ENCODE data around the gene SHANK2.

SHANK2 gene

DNA sequence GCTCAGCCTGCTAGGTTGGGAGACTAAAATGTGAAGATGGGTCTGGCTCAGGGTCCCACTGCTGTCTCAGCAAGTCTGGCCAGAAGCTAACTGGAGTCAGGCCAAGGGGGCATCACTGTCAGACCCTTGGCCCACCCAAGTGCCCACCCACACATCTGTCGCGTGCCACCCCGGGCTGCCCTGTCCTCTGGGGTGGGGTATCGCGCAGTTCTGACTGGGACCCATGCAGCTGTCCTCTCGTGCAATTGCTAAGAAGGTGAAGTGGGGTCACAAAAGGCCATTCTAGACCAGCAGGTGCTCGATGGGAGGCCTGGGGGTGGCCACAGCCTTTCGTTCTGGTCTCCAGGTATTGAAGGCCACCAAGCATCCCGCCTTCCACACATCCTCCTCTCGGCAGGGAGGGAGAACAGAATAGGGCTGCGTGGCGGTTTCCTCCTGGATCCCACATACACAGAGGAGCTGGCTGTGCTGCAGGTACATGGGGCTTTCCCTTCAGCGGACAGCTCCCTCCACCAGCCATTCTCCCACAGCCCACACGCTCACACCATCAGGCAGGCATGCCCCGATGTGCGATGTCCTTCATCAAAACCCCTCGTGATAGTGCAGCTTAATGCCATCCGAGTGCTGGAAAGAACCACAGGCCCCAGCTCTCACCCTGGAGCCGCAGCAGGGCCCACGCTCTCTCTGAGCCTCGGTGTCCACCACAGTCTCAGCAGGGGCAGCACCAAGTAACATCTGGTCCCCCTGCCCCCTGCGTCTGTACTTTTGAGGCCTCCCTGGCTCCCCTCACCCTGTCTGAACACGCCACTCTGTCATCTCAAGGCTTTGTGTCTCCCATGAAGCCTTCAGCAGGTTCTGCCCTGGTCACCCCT lies 37.6 kb downstream of the SHANK2 start:
- Histone ChIP-seq H3K79me2 (ENCODE audit: insufficient read depth, low read length) (no peaks in the 10 kb centered on the region), H4K20me1 (ENCODE audit: low read depth, low read length) (no peaks in the 10 kb centered on the region), H3K36me3 (ENCODE audit: low read length) (no peaks in the 10 kb centered on the region), H3K9ac (ENCODE audit: low read length) (no peak overlapping the region), H2AFZ (ENCODE audit: low read depth, low read length, severe bottlenecking) (no peak overlapping the region), H3K4me3 (ENCODE audit: insufficient read depth, low read length, poor library complexity, severe bottlenecking) (no peak overlapping the region), H3K27me3 (ENCODE audit: low read length) (no peaks in the 10 kb centered on the region), H3K9me3 (ENCODE audit: insufficient read depth, low read length) (no peaks in the 10 kb centered on the region), H3K4me2 (ENCODE audit: low read depth, low read length, poor library complexity, severe bottlenecking) (no peak overlapping the region), H3F3A (ENCODE audit: insufficient read depth) (no peaks in the 10 kb centered on the region), H3K27ac (ENCODE audit: low read depth, low read length) (no peak overlapping the region), H3K9me2 (replicated peaks; ENCODE audit: insufficient read depth, low read length) (no peaks in the 10 kb centered on the region)
- TF ChIP-seq, protein P1, sequence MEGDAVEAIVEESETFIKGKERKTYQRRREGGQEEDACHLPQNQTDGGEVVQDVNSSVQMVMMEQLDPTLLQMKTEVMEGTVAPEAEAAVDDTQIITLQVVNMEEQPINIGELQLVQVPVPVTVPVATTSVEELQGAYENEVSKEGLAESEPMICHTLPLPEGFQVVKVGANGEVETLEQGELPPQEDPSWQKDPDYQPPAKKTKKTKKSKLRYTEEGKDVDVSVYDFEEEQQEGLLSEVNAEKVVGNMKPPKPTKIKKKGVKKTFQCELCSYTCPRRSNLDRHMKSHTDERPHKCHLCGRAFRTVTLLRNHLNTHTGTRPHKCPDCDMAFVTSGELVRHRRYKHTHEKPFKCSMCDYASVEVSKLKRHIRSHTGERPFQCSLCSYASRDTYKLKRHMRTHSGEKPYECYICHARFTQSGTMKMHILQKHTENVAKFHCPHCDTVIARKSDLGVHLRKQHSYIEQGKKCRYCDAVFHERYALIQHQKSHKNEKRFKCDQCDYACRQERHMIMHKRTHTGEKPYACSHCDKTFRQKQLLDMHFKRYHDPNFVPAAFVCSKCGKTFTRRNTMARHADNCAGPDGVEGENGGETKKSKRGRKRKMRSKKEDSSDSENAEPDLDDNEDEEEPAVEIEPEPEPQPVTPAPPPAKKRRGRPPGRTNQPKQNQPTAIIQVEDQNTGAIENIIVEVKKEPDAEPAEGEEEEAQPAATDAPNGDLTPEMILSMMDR (IDR thresholded peaks at IDR 0.05; ENCODE audit: insufficient read depth, low read length, poor library complexity, severe bottlenecking) = no peak
- TF ChIP-seq EZH2phosphoT487 (conservative IDR thresholded peaks at IDR 0.05; ENCODE audit: low read length) = no peak

DNA sequence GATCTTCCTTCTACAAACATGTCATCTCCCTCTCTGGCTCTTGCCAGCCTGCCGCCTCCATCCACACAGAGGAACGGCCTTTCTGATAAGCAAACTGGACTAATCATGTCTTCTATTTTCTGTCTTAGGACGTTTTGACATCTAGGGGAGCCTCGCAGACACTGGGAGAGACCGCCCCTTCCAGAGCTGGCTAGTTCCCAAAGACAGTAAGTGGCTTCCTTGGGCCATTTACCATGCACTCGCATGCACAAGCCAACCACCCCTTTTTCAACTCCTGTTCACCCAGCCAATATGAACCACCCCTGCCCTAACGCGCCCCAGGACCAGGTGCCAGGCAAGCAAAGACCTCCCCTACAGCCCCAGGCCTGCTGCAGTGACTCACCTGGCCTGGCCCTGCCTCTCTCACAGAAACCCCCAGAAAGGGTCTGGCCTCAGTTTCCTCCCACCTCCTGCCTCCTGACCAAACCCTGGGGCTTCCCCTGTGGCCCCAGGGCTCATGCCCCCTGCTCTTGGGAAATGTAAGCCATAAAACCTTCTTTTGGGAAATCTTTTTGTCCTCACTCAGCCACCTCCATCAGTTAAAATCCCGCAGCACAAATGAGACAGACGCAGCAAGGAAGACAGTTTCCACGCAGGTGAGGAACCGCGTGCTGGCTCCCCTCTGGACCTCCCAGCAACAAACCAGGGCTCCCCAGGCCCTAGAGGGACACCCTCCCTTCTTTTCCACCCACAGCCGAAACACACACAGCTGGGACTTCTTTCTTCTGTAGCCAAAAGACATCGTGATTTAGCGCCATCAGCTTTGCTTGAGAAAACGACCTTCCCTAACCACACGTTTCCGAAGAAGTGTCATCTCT lies 38.5 kb downstream of the SHANK2 start:
- H3K9me2 ChIP-seq (replicated peaks; ENCODE audit: insufficient read depth, low read length) = no peaks in the 10 kb centered on the region
- H3K9ac ChIP-seq (ENCODE audit: low read length) = no peak overlapping the region
- no peak overlapping the region for H3K4me2 ChIP-seq (ENCODE audit: low read depth, low read length, poor library complexity, severe bottlenecking)
- no peak overlapping the region for H3K27ac ChIP-seq (ENCODE audit: low read depth, low read length)
- no peaks in the 10 kb centered on the region for H4K20me1 ChIP-seq (ENCODE audit: low read depth, low read length)
- no peak for TF ChIP-seq EZH2phosphoT487 (conservative IDR thresholded peaks at IDR 0.05; ENCODE audit: low read length)
- TF ChIP-seq, protein P1 (IDR thresholded peaks at IDR 0.05; ENCODE audit: insufficient read depth, low read length, poor library complexity, severe bottlenecking) = no peak
- no peaks in the 10 kb centered on the region for H3K27me3 ChIP-seq (ENCODE audit: low read length)
- H3K36me3 ChIP-seq (ENCODE audit: low read length) = no peaks in the 10 kb centered on the region
- H2AFZ ChIP-seq (ENCODE audit: low read depth, low read length, severe bottlenecking) = no peak overlapping the region
- no peaks in the 10 kb centered on the region for H3F3A ChIP-seq (ENCODE audit: insufficient read depth)
- H3K4me3 ChIP-seq (ENCODE audit: insufficient read depth, low read length, poor library complexity, severe bottlenecking) = no peak overlapping the region
- no peaks in the 10 kb centered on the region for H3K79me2 ChIP-seq (ENCODE audit: insufficient read depth, low read length)
- H3K9me3 ChIP-seq (ENCODE audit: insufficient read depth, low read length) = no peaks in the 10 kb centered on the region

DNA sequence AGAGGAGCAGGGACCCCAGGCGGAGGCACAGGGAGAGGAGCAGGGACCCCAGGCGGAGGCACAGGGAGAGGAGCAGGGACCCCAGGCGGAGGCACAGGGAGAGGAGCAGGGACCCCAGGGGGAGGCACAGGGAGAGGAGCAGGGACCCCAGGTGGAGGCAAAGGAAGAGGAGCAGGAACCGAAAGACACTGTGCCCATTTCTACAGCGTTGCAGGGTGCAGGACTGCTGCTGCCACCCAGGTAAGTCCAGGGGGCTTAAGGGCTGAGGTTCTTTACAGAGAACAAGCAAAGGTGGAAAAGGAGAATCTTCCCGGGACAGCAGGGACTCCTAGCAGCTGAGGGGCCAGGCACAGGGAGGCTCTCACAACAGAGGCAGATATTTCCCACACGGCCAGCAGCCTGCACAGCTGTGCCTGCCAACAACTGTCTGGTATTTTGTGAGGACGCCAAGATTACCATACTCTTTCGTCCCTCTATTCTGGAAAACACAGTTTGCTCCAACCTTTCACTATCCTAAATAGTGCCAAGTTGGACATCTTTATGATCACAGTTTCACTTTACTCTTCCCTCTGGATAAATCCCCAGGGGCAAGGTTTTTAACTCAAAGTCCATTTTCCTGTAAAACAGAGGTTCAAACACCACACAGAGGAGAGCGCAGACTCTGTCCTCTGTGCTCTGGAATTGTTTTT lies 39.4 kb downstream of the SHANK2 start:
- H3K79me2 ChIP-seq (ENCODE audit: insufficient read depth, low read length) = no peaks in the 10 kb centered on the region
- TF ChIP-seq EZH2phosphoT487 (conservative IDR thresholded peaks at IDR 0.05; ENCODE audit: low read length) = no peak
- TF ChIP-seq, protein P1 (IDR thresholded peaks at IDR 0.05; ENCODE audit: insufficient read depth, low read length, poor library complexity, severe bottlenecking) = no peak
- H3K9ac ChIP-seq (ENCODE audit: low read length) = no peak overlapping the region
- no peak overlapping the region for H3K4me2 ChIP-seq (ENCODE audit: low read depth, low read length, poor library complexity, severe bottlenecking)
- no peak overlapping the region for H3K4me3 ChIP-seq (ENCODE audit: insufficient read depth, low read length, poor library complexity, severe bottlenecking)
- H3K9me2 ChIP-seq (replicated peaks; ENCODE audit: insufficient read depth, low read length) = no peaks in the 10 kb centered on the region
- H4K20me1 ChIP-seq (ENCODE audit: low read depth, low read length) = no peaks in the 10 kb centered on the region
- no peaks in the 10 kb centered on the region for H3F3A ChIP-seq (ENCODE audit: insufficient read depth)
- no peaks in the 10 kb centered on the region for H3K36me3 ChIP-seq (ENCODE audit: low read length)
- no peaks in the 10 kb centered on the region for H3K27me3 ChIP-seq (ENCODE audit: low read length)
- no peak overlapping the region for H3K27ac ChIP-seq (ENCODE audit: low read depth, low read length)
- no peaks in the 10 kb centered on the region for H3K9me3 ChIP-seq (ENCODE audit: insufficient read depth, low read length)
- H2AFZ ChIP-seq (ENCODE audit: low read depth, low read length, severe bottlenecking) = no peak overlapping the region
